CD4-positive, alpha-beta T cell treated with Interleukin-15 for 1 hour (primary cell): Measurements from ENCODE around the gene MCCC1.

Experiments
- DNase-seq: peaks from one replicate; pipeline ENCODE4 v3.0.0-alpha.2; 2020

The MCCC1 gene

GRCh38 chr3:182979674-182980191, 119.6 kb downstream of the MCCC1 start:
- DNase-seq: no peak

- DNase-seq: no peak
These were observed 120.1 kb downstream of the MCCC1 start for GRCh38 chr3:182979103-182979673.

- DNase-seq: no peak
These were observed 120.9 kb downstream of the MCCC1 start for GRCh38 chr3:182978387-182978786.

- DNase-seq: no peak
These were observed 126.2 kb downstream of the MCCC1 start for GRCh38 chr3:182973047-182973446.

GRCh38 chr3:182972387-182972786, 126.9 kb downstream of the MCCC1 start:
- DNase-seq: no peak

GRCh38 chr3:182971637-182972036, 127.7 kb downstream of the MCCC1 start:
- no peak for DNase-seq

GRCh38 chr3:182970811-182971418, 128.4 kb downstream of the MCCC1 start:
- no peak for DNase-seq

GRCh38 chr3:182969853-182970252, 129.4 kb downstream of the MCCC1 start:
- no peak for DNase-seq

GRCh38 chr3:182969277-182969676, 130.0 kb downstream of the MCCC1 start:
- no peak for DNase-seq

GRCh38 chr3:182967218-182968204, 131.8 kb downstream of the MCCC1 start:
- DNase-seq: no peak

GRCh38 chr3:182965861-182966366, 133.4 kb downstream of the MCCC1 start:
- no peak for DNase-seq
